ENCODE results near the gene CRB2.

The CRB2 gene

DNA sequence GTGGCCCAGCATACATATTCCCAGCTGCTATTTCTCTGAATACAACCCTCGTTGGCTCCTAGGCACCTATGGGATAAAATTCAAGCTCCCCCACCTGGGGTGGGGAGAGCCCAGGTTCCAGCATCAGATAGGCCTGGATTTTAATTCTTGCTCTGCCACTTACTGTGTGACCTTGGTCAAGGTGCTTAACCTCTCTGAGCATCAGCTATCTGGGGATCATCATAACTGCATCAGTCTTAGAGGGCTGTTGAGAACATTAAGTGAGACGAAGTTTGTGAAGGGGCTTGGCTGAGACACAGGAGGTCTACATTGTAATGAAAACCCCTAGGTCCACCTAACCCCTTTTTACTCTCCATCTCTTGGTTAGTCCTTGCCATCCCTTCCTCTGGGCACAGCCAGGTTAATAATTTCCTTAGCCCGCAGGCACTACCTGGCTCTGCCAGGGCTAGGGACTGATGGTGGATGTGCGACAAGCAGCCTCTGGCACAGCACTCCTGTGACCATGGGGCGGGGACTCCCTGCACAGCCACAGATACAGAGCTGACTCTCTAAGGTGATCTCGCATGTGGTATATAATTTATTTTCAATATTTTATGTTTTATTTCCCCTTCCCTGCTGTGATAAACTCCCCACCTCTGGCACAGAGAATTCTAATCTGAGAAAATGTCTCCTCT, 68.7 kb downstream of the CRB2 start:
- no peak overlapping the region for H3K27ac ChIP-seq
- H3K9me3 ChIP-seq (ENCODE audit: severe bottlenecking) = peaks cover 3% of the 10 kb centered on the region
- TF ChIP-seq, protein P1, sequence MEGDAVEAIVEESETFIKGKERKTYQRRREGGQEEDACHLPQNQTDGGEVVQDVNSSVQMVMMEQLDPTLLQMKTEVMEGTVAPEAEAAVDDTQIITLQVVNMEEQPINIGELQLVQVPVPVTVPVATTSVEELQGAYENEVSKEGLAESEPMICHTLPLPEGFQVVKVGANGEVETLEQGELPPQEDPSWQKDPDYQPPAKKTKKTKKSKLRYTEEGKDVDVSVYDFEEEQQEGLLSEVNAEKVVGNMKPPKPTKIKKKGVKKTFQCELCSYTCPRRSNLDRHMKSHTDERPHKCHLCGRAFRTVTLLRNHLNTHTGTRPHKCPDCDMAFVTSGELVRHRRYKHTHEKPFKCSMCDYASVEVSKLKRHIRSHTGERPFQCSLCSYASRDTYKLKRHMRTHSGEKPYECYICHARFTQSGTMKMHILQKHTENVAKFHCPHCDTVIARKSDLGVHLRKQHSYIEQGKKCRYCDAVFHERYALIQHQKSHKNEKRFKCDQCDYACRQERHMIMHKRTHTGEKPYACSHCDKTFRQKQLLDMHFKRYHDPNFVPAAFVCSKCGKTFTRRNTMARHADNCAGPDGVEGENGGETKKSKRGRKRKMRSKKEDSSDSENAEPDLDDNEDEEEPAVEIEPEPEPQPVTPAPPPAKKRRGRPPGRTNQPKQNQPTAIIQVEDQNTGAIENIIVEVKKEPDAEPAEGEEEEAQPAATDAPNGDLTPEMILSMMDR (IDR thresholded peaks at IDR 0.05; ENCODE audit: low read depth, low read length) = no peak
- H3K27me3 ChIP-seq (ENCODE audit: insufficient read depth, low read depth, severe bottlenecking) = no peaks in the 10 kb centered on the region
- H3K36me3 ChIP-seq = peaks cover 7% of the 10 kb centered on the region
- H3K4me3 ChIP-seq (ENCODE audit: low read depth, low read length) = no peak overlapping the region
- DNase-seq = peak; percentile 2

DNA sequence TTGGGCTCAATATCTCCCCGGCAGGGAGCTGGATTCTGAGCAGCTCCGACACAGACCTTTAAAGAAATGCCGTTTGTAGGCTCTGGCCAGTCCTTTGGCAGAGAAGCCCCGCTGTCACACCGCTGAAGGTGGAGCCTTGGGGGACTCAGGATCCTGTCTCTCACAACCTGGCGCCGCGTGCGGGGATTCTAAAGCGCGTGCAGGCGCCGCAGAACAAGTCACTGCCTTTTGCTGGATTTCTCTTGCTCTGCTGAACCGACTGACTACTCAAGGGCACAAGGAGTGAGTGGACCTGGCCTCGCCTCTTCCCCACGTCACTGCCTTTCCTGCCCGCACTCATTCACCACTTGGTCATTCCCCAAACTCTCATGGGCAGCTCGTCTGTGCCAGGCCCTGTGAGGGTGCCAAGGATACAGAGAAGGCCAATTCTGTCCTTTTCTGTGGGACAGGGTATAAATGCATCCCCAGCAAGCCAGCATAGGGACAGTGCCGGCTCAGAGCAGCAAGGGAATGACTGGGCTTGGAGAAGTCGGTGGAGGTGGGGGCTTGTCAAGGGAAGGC, 69.3 kb downstream of the CRB2 start:
- H3K27ac ChIP-seq = no peak overlapping the region
- H3K36me3 ChIP-seq = peaks cover 10% of the 10 kb centered on the region

DNA sequence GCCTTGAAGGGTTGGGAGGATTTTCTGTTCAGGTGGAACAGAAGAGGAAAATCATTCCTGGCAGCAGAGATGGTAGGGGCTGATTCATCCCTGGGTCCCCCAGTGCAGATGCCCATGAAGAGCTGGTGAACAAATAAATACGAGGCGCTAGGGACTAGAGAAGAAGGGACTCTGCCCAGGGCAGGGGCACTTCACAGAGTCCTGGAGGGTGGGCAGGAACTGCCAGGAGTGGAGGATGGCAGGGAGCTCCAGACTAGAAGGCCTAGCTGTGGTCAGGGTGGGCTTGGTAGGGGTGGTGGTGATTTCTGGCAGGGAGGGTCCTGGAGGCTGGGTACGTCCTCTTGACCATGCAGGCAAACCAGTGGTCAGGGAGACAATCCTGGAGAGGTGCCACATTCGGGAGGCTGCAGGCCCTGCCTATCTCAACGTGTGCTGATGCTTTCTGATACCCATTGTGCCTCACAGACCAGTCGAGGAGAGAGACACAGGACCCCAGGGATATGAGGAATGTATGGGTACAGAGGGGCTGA, 69.9 kb downstream of the CRB2 start:
- Histone ChIP-seq H3K9me3 (ENCODE audit: severe bottlenecking) (peaks cover 3% of the 10 kb centered on the region), H3K4me3 (ENCODE audit: low read depth, low read length) (no peak overlapping the region), H3K36me3 (peaks cover 11% of the 10 kb centered on the region), H3K27ac (no peak overlapping the region), H3K27me3 (ENCODE audit: insufficient read depth, low read depth, severe bottlenecking) (no peaks in the 10 kb centered on the region)
- DNase-seq = no peak
- TF ChIP-seq, protein P1 (IDR thresholded peaks at IDR 0.05; ENCODE audit: low read depth, low read length) = no peak

More for the DNA sequence above, 69.3 kb downstream of the CRB2 start:
- Histone ChIP-seq H3K4me3 (ENCODE audit: low read depth, low read length) (no peak overlapping the region), H3K27me3 (ENCODE audit: insufficient read depth, low read depth, severe bottlenecking) (no peaks in the 10 kb centered on the region), H3K9me3 (ENCODE audit: severe bottlenecking) (peaks cover 3% of the 10 kb centered on the region)
- TF ChIP-seq, protein P1 (IDR thresholded peaks at IDR 0.05; ENCODE audit: low read depth, low read length) = no peak
- DNase-seq = peak; percentile 3

DNA sequence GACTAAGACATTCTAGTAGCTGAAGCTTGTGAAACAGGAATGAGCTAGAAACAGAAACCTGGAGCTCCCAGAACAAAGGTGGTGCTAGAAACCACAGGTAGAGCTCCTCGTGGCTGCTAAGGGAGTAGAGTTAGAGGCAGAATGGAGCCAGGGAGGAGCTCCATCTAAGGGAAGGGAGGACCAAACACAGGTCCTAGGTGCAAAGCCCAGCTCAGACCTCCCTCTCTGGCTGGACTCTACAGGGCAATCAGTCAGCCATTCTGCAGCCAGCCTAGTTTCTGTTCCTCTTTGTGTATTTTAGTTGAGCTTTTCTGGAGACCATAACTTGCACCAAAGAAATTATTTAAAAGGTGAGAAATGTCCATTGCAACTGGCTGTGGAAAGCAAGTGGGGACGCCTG, 70.4 kb downstream of the CRB2 start:
- H3K4me3 ChIP-seq (ENCODE audit: low read depth, low read length) = no peak overlapping the region
- peaks cover 3% of the 10 kb centered on the region for H3K9me3 ChIP-seq (ENCODE audit: severe bottlenecking)
- H3K36me3 ChIP-seq = peaks cover 11% of the 10 kb centered on the region

More for the DNA sequence above, 70.4 kb downstream of the CRB2 start:
- no peak overlapping the region for H3K27ac ChIP-seq
- TF ChIP-seq, protein P1 (IDR thresholded peaks at IDR 0.05; ENCODE audit: low read depth, low read length) = no peak
- DNase-seq = no peak
- no peaks in the 10 kb centered on the region for H3K27me3 ChIP-seq (ENCODE audit: insufficient read depth, low read depth, severe bottlenecking)

All from WERI-Rb-1 (cell line).